AG20443 (cell line): ENCODE measurements around the gene ZC2HC1C.
"Not testable (repeated sequence)": the region's sequence is repeated elsewhere in the genome, so short reads cannot be mapped to it uniquely, and the experiment has no call there.

ENCODE experiments used
- DNase-seq: peaks from one replicate; pipeline ENCODE4 v3.0.0; 2012; ENCODE audit warnings: low spot score, mixed read lengths

Gene ZC2HC1C

DNA sequence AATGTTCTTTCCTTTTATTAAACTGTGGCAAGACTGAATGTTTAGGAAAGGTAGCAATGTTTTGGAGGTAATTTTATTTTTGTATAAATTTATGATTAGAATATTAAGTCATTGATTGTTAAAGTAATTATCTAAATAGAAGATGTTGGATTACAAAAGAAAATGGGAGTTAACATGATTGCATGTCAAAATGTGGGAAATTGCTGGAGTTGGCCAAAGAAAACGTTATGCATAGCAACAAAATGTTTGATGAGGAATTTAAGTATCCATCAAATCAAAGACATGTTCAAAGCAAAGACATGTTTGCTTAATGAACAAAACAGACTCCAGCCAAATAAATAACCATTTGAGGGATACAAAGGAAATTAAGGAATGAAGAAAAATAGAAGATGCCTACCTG lies 15.0 kb upstream of the ZC2HC1C start:
- DNase-seq, result no peak

DNA sequence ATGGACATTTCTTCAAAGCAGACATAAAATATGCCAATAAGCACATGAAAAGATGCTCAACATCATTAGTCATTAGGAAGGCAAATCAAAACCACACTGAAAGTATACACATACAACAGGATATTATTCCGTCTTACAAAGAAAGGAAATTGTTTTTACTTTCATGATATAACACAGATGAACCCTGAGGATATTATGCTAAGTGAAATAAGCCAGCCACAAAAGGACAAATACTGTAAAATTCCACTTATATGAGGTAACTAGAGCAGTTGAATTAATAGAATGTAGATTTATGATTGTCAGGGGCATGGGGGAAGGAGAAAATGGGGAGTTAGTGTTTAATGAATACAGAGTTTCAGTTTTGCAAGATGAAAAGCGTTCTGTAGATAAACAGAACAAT lies 9.8 kb upstream of the ZC2HC1C start:
- no peak for DNase-seq

DNA sequence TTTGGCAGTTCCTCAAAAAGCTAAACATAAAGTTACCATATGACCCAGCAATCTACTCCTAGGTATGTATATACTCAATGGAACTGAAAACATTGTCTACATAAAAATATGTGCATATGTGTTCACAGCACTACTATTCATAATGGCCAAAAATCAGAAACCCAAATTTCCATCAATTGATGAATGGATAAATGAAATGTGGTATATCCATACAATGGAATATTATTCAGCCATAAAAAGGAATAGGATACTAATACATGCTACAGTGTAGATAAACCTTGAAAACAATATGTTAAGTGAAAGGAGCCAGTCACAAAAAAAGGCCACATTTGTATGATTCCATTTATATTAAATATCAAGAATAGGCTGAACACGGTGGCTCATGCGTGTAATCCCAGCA lies 9.0 kb upstream of the ZC2HC1C start:
- no peak for DNase-seq

DNA sequence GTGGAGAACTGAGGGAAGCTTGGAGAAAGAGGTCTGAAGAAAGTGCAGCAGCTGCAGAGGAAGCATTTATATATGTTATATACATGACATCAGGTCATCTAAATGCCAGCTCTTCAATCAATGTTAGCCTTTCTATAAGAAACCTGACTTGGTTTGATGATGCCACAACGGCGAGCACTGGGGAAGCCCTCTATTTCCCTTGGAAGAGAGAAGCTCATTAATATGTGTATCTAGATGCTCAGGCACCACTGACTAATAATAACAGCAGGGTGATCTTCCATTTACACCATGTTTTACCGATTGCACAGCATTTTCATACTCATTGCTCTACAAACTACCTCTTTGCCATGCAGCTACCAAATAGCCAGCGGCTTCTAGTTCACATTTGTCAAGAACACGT lies 6.4 kb upstream of the ZC2HC1C start:
- DNase-seq, result no peak

DNA sequence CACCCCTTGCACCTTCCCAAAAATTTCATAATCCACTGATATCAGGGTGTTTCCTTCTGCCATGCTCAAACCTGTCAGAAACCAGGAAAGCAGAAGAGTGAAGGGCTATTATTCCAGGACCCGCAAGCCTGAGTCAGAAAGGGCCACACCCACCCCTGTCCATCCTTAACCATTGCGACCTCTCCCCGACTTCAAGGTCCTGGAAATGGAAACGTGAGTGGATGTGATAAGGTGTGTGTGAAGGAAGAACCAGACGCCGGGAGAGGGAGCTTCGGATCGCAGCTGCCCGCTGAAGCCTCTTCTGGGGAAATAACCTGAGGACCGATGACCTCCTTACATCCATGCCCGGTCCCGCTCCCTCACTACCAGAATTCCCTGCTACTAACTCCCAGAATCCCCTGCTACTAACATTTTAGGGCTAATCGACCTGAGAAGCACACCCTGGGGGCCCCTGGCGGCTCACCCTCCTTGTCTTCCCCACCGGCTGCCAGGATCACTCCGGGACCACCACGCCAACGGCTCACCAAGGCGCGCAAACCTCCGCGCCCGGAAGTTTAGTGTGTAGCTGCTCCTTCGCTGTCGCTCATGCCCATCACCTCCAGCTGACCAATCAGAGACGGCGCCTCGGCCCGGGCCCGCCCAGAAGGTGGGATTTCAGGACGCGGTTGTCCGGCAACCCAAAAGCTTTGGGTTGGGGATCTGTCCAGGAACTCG lies 5.8 kb upstream of the ZC2HC1C start, which contains the start of gene ACYP1:
ACYP1 (minus strand) TSS at position 534 of the 714 bp plus-strand sequence; CDS start at position 63, 471 bp downstream.
- DNase-seq, result peak; percentile 96

DNA sequence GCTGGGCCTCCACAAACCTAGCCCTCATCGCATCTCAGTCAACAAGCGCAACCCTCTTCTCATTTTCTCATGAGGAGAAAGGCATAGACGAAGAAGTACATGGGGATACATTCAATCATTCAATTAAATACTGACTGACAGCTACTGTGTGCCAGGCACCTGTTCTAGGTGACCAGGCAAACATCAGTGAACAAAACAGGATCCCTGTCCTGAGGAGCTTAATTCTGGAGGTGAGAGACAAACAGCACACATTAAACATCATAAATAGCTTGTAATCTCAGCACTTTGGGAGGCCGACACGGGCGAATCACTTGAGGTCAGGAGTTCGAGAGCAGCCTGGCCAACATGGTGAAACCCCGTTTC lies 5.3 kb upstream of the ZC2HC1C start:
- no peak for DNase-seq

DNA sequence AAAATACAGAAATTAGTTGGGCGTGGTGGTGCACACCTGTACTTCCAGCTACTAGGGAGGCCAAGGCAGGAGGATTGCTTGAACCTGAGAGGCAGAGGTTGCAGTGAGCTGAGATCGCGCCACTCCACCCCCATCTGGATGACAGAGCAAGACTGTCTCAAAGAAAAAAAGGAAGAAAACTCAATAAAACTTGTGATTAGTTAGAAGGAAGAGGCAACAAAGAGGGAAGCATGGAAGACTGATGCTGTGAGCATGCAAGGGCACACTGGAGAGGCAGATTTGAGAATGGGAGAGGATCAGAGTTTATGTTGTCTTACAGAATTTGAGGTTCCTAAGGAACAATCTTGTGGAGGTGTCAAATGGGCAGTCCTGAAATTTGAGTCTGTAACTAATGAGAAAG lies 2.8 kb upstream of the ZC2HC1C start:
- no peak for DNase-seq

DNA sequence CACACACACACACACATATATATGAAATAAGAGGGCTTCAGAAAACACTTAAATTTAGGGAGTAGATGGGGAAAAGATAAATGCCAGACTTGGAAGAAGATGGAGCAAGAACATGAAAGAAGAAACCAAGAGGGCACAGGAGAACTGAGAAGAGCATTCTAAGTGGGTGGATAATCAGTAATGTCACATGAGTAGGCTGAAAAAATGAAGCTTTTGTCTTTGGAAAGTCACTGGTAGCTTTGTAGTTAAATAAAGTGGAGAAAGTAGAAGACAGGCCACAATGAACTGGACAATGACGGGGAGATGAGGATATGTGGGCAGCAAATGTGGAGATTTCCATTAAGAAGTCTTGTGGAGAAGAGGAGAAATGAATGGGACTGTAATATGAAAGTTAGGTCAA lies 2.2 kb upstream of the ZC2HC1C start:
- DNase-seq, result no peak

DNA sequence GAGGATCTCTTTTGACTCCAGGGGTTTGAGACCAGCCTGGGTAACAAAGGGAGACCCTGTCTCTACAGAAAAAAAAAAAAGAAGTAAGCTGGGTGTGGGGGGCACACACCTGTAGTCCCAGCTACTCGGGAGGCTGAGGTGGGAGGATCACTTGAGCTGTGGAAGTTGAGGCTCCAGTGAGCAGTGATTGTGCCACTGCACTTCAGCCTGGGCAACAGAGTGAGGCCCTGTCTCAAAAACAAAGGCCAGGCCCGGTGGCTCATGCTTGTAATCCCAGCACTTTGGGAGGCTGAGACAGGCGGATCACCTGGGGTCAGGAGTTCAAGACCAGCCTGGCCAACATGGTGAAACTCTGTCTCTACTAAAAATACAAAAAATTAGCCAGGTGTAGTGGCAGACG lies 1.7 kb upstream of the ZC2HC1C start:
- DNase-seq, result not testable (repeated sequence)

DNA sequence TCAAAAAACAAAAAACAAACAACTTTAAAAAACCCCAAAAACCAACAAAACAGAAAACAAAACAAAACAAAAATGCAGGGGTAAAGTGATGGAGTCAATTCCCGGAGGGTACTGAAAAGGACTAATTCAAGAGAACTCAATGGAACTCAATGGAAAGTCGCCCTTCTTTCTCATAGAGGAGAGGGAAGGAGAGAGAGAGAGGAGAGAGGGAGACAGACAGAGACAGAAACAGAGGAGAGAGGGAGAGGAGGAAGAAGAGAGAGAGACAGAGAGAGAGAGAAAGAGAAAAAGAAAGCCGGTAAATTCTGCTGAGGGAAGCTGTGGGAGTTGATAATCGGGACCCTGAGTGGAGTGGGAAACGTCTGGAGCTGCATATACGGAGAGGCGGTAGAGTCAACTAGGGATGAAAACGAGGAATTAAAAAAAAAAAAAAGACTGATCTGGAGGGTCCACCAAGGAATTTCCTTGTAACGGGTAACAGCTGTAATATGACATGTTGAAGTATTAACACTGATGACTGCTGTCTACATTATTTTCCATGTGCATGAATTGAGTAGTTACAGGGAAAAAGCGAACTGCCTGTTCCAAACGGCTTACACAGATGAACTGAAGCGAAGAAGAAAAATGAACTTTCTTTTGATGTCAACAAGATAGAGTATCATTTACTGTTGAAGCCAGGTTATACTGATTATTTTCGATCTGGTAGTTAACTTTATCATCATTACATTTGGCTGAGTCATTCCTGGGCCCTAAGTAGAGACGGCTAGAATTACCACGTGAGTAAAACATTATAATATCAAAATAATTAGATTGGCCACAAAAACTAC lies 934 bp upstream of the ZC2HC1C start:
- no peak for DNase-seq

DNA sequence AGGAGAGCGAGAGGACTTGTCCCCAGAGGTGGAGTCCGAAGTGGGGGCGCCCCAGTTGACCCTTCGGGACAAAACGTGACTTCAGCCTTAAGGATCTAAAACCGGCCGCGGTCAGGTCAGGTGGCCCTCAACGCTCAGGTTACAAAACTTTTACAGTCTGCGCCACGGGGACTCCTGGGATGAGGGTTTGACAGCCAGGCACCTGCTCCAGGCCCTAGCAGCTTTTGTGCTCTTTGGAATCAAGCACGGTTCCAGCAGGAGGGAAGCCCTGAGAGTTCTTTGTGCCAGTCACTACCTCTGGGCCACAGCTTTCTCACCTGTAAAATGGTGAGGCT lies 337 bp downstream of the ZC2HC1C start:
- no peak for DNase-seq

DNA sequence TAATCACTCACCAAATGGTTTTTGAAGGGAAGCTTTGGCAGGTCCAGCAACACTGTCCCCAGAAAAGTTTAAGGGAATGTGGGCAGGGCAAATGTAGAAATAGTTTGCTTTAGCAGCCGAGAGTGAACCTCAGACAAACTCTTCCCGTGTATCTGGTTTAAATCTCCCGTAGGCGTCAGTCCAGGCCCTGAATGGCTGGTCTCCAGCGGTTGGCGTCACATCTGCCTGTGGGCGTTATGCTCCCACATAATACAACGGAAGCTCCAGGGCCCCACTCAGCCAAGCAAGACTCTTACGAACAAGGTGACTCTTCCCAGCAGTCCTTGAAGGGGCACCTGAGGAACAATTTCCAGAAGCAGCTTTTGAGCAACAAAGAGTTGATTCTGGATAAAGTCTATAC lies 942 bp downstream of the ZC2HC1C start:
- peak; percentile 53 for DNase-seq

DNA sequence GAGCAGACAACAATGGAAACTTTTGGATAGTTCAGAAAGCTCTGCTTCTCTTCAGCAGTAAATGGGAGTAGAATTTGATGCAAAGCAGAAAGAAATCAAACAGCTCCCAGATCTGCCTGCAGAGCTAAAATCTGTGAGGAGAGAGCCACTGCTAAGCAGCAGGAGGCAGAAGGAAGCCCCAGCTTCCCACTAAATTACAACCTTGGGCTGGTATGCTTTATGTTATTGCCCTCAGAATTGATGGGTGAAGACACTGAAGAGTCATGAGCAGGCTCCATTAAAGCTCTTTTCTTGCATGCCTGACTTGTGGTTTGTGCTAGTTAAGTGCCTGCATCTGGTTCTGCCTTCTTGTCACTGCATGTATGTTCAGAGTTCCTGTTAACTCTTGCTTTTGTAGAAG lies 8.4 kb downstream of the ZC2HC1C start:
- no peak for DNase-seq

DNA sequence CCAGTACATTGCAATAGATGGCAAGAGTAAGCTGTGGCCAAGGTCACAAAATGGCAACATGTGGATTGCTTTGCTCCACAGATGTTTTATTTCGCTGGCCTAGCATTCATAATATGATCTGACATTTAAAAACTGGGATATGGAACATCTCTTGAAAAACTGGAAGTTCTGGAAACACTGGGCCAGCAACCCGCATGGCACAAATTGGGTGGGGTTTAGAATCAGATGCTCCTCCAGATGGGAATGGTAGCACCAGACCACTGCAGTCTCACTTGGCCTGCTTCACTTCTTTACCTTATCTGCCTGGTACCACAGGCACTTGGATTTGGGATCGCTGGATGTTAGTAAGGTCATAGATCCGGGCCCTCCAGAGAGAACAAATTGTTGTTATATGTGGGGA lies 10.1 kb downstream of the ZC2HC1C start:
- DNase-seq, result no peak

DNA sequence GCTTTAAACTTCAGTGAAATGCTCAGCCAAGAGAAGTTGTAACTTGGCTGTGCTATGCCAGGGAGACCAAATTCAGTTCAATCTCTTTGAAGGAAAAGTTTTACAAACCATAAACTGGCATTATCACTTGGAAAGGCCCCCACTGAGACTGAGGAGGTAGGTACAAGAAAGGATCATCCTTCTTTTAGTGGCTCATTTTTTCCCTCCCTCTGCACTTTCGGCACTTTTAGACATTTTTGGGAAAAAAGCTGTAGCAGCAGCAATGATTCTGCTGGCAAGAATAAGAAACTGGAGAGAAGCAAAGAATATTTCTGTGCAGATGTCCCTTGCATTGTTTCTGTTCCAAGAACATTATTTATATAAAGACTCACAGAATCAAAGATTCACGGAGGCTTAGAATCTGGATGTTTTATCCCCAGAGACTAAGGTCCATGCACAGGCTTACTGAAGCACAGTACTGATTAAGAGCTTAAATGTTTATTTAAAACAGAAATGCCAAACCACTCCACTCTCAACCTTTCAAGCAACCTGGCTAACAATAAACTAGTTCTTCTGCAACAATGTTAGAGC lies 12.3 kb downstream of the ZC2HC1C start:
- DNase-seq, result no peak

DNA sequence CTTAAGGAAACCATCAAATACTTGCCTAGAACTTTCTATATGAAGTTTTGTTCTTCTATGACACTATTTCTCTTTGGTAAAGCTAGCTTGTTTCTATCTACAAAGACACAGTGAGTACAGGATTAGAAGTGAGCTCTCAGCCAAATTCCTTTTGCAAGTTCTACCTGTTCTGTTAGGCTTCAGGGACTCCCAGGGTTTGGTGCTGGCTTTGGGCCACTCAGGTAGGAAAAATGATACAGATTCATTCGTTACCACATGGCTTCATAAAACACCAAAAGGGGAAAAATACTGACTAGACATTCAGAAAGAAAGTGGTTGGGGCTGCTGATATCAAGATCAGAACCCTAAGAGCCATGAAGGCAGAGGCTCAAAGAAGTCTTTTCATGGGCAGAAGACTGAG lies 13.8 kb downstream of the ZC2HC1C start:
- DNase-seq, result no peak

DNA sequence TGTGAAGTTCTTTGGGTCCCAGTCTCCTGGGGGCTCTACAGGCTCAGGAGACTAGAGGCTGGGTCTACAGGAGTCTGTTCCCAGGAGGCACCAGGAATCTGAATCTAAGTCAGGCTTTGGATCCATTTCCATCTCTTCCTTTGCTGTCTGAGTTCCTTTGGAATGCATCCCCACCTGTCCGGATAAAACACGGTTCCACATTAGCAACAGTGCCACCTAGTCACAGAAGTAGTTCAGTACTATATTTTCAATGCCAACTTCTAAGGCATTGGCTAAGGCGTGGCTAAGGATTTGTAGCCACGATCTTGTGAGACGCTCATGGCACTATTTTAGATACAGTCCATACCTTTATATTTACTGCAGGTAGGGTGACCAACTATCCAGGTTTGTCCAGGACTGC lies 15.1 kb downstream of the ZC2HC1C start:
- no peak for DNase-seq

DNA sequence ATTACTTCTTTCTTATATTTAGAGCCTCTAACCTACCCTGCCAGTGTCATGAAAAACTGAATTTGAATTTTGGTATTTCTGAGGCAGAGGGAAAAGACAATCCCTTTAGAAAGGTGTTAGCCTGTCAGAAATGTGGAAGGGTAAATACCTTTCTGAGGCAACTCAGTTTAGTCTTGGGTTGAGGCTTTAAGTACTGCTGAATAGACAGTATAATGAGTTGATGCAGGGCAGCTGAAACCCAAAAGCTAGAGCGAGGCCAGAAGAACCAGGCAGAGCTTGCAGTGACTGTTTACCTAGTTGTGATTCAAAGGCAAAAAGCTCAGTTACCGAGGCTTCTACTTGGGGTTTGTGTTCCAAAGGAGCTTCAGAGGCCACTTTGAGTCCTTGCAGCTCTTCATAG lies 18.7 kb downstream of the ZC2HC1C start:
- DNase-seq, result no peak

DNA sequence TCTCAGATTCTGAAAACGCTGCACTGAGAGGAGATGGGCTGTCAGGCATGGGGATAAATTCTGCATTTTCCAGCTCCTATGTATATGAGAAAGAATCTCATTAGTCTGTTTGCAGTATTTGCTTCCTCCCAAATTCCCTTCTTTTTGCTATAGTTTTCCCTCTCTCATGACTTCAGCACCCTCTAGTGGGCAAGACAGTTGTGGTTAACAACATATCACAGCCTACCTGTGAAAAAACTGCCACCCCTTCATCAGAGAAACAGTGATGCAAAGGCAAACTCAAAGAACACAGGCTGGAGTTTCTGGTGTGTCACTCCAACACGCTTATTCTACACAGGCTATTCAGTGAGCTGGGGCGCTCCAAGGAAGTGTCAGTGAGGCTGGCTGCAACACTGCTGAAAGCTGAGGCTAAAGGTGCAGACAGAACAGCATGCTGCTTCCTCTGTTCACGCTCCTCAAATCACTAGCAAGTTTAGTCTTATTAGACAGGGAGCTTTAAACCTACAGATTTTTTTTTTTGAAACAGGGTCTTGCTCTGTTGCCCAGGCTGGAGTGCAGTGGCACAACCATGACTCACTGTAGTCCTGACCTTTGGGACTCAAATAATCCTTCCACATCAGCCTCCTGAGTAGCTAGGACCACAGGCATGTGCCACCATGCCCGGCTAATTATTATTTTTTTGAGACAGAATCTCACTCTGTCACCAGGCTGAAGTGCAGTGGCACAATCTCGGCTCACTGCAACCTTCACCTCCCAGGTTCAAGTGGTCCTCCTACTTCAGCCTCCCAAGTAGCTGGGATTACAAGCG lies 19.3 kb downstream of the ZC2HC1C start:
- DNase-seq, result peak; percentile 72

DNA sequence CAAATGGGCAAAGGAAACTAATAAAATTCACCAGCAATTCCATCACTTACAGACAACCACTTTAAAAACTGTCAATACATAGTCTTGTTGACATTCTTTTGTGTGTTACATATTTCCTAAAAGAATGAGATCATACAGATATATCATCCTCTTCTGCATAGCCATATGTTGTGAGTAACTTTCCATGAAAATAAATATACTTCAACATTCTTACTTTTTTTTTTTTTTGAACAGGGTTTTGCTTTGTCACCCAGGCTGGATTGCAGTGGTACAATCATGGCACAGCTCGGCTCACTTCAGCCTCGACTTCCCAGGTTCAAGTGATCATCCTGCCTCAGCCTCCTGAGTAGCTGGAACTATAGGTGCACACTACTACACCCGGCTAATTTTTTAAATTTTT lies 20.9 kb downstream of the ZC2HC1C start:
- DNase-seq, result no peak

DNA sequence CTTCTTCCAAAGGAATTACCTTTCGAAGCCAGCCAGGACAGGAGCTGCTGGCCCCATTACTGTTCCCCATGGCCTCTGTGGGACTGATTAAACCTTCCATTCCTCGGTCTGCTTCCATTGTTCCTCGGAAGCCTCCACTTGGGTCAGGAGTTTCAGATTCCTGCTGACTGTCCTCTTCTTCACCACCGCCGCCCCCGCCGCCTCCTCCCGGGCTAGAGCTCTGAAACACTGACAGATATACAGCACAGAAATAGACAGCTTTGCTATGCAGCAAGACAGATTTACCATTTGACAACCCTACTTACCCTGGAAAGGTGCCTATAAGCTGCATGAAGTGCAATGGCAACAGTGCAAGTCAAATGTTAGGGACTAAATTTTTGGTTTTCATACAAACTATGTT lies 21.8 kb downstream of the ZC2HC1C start:
- DNase-seq, result no peak

DNA sequence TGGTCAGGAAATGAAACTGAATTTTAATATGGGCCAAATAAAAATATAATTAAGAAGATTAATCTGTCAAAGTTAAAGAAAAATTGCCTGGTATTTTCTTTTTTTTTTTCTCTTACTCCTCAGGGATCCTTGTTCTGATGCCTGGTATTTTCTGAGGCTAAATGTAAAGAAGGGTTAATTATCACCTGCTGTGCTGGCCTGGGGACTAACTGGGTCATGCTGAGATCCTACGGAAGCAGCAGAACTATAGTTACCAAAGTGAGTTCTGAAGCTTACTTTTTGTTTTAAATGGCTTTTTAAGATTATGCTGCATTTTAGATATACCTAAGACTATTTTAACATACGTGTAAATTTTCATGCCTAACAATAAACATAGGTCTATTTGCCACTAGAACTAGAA lies 23.3 kb downstream of the ZC2HC1C start:
- DNase-seq, result no peak

DNA sequence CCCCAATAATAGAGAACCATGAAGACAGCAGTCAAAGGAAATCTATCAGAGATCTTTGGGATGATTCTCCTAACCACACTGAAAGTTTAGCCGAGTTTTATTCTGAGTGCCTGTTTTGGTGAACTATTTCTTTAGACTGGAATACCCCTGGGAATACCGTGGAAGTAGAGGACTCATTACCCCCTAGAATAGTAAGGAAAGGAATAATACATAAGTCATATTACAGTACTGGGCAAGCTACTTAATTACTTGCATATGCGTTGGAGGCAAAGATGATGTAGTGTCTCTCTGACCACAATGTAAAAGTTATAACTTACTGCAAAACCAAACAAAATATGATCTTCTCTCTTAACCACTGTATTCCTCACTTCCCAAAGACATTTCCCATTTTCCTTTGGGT lies 25.5 kb downstream of the ZC2HC1C start:
- no peak for DNase-seq
